Upper lobe of left lung (tissue), 4 donors: Measurements from ENCODE around the gene ZNF57.

ENCODE experiments used
- EP300 ChIP-seq, 4 donors: sonication (generic); formaldehyde crosslinking; IDR thresholded peaks; one replicate each; pipeline ENCODE4 v1.5.1; 2017; ENCODE audit warnings: antibody characterized with exemption in 4 of 4, control low read depth in 2 of 4
- POLR2A ChIP-seq, 4 donors: fragments of 450-650 bp; IDR thresholded peaks; one replicate each; pipeline ENCODE4 v1.5.1; 2016 to 2017; ENCODE audit warnings: antibody characterized with exemption in 4 of 4, mild to moderate bottlenecking in 2 of 4
- POLR2AphosphoS5 ChIP-seq, 2 donors: sonication (generic); formaldehyde crosslinking; IDR thresholded peaks; one replicate each; pipeline ENCODE4 v1.5.1; 2017; ENCODE audit warnings: antibody characterized with exemption in 2 of 2
- TF ChIP-seq, protein P1 (sequence below), 6 experiments: fragments of 450-650 bp in 4 of 6; fragments of 200-600 bp in 2 of 6; sonication (generic) in 2 of 6; IDR thresholded peaks; one replicate each; pipeline ENCODE4 v1.5.1; 2016 to 2019; ENCODE audit warnings: antibody characterized with exemption in 6 of 6

DNA sequence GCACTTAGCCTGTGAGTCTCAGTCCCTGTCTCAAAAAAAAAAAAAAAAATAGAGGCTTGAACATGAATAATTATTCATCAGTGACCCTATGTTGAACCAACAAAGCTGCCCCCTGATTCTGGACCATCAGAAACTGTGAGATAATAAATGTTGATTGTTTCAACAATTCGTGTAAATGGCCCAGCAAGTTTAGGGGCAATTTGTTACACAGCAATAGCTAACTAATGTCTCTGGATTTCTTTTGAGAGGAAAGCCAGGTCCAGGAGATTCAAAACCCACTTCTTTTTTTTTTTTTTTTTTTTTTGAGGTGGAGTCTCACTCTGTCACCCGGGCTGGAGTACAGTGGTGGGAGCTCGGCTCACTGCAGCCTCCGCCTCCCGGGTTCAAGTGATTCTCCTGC lies 64.1 kb downstream of the ZNF57 start:
- TF ChIP-seq, protein P1, sequence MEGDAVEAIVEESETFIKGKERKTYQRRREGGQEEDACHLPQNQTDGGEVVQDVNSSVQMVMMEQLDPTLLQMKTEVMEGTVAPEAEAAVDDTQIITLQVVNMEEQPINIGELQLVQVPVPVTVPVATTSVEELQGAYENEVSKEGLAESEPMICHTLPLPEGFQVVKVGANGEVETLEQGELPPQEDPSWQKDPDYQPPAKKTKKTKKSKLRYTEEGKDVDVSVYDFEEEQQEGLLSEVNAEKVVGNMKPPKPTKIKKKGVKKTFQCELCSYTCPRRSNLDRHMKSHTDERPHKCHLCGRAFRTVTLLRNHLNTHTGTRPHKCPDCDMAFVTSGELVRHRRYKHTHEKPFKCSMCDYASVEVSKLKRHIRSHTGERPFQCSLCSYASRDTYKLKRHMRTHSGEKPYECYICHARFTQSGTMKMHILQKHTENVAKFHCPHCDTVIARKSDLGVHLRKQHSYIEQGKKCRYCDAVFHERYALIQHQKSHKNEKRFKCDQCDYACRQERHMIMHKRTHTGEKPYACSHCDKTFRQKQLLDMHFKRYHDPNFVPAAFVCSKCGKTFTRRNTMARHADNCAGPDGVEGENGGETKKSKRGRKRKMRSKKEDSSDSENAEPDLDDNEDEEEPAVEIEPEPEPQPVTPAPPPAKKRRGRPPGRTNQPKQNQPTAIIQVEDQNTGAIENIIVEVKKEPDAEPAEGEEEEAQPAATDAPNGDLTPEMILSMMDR (IDR thresholded peaks at IDR 0.05), result no peak
- TF ChIP-seq POLR2A (IDR thresholded peaks at IDR 0.05) (no peak), EP300 (IDR thresholded peaks at IDR 0.05) (no peak), POLR2AphosphoS5 (IDR thresholded peaks at IDR 0.05) (no peak)
